GM18517 (cell line): ENCODE measurements around the gene PDLIM3.
A peak's percentile ranks its signal among the peaks of the same experiment; 100 is the strongest.
"Not testable (repeated sequence)": the region's sequence is repeated elsewhere in the genome, so short reads cannot be mapped to it uniquely, and the experiment has no call there.

Experiments used
- ATAC-seq: cut with Tn5 transposase; IDR thresholded peaks from one replicate; pipeline ENCODE4 v1.9.1; 2021; ENCODE audit warnings: mild to moderate bottlenecking, moderate library complexity; ENCODE audit not compliant: unreplicated experiment

PDLIM3 gene

DNA sequence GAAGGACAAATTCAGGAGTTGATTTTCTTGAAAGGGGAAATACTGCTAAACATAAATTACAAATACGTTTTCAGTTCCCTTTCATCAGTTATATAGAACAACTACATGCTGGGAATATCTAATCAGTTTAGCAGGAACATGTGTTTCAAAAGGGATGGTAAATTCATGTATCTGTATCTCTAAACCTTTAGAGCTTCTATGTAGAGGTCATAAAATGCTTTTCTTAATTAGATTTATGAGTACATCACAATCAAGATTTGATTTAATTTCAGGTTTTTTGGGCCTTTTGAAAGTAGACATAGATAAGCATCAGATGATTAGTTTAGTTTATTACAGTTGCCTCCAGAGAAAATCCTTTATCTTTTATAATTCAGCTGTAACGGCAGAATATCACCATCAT lies 12.9 kb downstream of the PDLIM3 start:
- no peak for ATAC-seq

DNA sequence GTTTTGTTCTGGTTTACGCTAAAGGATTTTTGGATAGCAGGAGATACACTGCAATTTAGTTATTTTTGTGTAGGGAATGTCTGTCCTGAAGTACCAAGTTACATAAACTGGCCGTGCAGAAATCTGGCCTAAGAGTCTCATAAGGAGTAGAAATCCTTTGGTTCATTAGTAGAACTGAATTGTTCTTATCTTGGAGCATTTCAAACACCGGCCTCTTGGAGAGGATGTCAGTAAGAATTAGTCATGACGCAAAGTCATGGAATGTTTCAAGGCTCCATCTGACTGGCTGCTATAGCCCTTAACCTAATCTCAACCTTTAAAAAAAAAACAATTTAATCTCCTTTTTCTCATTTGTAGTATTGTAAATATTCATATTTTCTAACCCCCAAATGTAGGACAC lies 15.2 kb downstream of the PDLIM3 start:
- ATAC-seq, result no peak

DNA sequence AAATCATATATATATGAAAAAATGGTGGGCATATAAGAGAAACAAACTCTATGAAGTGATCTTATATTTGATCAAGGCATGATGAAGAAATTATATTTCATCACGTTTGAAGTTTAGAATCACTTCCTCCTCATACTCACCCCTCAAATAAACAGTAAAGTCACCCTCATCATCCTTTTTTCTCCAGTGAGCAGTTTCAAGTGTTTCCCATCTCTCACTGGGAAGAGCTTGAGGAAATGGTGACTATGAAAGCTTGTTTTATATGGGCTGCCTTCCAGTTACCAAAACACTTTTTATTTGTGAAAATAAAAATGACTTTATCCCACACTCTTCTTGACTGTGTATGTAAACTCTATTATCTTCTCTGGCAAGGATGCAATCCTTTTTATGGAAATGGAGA lies 16.8 kb downstream of the PDLIM3 start:
- ATAC-seq, result no peak

DNA sequence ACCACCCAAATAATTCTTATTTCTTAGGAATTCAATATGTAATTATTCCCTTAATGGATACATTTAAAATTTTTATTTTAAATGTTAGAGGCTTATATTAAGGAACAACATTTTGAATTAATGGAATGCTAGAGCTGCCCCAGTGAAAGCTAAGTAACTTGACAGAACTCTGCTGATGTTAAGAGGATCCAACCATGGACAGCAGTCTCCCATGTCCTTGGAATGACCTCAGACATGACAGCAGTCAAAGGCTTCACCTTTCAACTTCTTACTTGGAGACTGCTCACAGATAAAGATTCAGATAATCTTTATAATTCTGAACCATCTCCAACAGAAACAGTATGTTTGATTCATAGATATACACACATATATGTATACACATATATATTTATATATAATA lies 17.2 kb downstream of the PDLIM3 start:
- no peak for ATAC-seq

DNA sequence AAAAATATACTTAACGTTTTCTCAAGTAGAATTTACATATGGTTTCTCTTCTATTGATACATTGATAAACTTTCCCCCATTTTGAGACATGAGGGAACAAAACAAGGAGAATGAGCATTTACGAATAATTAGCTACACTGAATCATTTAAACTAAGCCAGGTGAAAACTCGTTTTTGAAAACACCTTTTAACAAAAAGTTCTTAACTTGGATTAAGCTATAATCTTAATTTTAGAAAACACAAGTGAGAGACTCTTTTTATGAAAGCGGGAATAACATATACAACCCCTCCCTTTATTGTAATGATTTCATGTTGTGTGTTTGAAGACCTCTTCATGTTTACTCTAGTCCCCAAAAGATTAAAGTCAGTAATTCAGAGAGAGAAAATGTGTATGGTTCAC lies 20.1 kb downstream of the PDLIM3 start:
- no peak for ATAC-seq

DNA sequence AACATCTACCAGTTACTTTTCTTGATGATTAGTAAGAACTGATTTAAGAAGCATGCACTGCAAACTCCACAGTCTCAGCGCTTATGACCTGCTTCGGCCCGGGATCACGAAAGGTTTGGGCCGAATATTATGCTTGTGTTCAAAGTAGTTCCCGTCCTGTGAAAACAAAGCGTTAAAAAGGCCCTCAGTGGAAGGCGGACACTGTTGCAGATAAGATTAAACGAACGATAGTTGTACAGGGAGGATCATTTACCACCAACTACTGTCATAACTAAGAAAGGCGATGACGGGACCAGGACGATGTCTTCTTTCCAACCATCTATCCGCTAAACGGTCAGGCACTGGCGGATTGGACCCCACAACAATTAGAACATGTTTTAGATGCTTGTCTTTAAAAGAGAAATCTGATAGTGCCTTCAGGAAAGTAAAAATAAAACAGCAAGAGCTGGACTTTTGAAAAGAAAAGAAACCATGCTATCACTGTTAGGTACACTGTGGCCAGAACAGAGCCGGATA lies 21.1 kb downstream of the PDLIM3 start:
- ATAC-seq, result no peak

DNA sequence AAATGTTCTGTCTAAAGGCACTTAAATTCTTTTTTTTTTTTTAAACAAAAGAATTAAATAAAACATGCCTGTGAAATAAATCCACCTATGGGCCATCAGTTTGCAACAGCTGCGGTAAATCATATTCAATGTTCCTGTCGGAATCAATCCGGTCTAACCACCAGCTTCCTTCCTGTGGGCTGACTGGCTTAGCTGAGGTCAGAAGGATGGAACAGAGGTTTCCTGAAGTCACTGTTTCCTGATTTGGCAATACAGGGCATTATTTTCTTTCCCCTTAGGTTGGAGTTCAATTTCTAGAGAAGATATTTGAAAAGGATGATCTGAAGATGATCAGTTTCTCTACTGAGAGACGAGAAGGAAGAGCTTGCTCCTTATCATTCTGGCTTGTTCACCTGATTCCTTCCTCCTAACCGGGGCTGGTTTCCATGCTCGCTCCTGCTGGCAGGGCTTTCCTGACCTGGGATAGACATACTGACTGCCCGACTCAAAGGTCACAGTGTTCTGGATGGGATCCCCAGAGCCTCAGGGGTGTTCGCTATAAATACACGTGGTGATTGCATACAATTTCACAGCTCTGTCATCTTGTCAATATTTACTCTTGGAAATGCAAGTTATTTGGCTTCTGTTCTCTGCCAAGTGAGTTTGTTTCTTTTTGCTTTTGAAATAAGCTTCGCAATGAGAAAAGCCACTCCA lies 21.7 kb downstream of the PDLIM3 start:
- ATAC-seq, result no peak

DNA sequence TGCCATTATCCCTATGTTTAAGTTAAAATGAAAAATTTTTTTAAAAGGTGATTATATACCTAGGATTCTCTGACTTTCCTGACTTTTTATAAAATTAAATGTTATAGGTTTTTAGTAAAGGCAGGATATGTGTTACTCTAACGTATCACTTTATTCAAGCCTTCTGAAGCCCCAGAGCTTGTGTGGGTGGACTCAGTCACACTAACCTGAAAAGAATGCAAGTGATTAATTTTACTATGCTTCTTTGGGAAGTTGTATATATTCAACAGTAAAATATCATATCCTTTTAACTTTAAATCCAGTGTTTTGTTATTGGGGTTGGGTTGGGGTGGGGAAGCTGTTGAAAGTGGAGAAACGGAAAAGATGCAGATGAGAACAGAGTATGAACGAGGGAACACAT lies 22.8 kb downstream of the PDLIM3 start:
- ATAC-seq, result no peak

DNA sequence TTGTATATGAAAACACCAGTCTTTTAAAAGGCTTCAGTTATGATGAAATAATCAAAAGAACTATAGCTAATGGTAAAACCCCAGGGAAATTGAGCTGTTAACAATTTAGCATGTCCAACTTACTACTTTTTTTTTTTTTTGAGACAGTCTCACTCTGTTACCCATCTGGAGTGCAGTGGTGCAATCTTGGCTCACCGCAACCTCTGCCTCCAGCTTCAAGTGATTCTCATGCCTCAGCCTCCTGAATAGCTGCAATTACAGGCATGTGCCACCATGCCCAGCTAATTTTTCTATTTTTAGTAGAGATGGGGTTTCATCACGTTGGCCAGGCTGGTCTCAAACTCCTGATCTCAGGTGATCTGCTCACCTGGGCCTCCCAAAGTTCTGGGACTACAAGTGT lies 24.1 kb downstream of the PDLIM3 start:
- ATAC-seq, result not testable (repeated sequence)

DNA sequence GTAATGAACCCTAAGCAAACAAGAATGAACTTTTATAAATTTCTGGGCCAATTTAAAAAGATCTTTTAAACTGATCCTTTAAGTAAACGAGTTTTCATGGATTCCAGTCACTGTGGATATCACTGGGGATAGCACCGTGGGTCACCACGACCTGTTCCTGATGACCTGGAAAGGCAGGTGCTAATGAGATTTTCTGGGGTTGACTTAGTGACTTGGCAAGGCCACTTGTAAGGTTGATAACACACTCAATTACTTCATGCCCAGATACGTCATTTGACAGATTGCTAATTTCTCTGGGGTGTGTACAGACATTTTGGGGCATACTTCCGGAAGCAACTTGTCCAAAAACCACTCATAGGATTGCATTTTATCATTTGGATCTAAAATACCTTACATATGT lies 24.5 kb downstream of the PDLIM3 start:
- no peak for ATAC-seq

DNA sequence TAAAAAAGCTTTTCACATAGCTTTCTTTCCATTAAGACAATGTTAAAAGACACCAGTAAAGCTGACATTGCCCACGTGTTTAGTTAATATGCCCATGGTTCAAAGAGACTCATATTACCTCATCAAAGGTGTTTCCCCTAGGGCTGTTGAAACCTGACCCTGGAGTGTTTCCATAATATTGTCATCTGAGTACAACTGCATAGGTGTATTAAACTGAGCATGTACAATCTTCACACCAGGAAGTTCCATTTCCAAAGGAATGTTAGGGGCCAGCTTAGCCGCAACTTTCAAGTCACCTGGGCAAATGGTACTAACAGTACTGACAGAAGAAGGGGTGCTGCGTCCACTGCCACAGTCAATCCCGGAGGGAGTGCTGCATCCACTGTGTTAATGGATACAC lies 27.1 kb downstream of the PDLIM3 start:
- ATAC-seq, result no peak

DNA sequence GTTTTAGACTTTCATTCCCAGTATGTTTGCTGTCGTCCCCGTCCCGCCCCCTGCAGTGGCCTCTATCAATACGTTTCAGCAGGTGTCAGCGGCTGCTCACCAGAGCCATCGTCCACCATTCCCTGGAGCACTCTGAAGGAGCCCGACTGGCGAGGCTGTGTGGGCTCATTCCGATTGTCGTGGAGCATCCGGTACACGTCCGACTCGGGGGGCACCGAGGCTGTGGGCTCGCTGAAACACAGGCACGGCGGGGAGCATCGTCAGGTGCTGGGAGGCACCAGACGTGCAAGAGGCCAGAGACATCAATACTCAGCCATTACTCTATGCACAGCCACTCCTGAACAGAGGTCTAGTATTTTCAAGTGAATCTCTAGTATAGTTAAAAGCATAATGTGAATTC lies 28.9 kb downstream of the PDLIM3 start:
- ATAC-seq, result no peak

DNA sequence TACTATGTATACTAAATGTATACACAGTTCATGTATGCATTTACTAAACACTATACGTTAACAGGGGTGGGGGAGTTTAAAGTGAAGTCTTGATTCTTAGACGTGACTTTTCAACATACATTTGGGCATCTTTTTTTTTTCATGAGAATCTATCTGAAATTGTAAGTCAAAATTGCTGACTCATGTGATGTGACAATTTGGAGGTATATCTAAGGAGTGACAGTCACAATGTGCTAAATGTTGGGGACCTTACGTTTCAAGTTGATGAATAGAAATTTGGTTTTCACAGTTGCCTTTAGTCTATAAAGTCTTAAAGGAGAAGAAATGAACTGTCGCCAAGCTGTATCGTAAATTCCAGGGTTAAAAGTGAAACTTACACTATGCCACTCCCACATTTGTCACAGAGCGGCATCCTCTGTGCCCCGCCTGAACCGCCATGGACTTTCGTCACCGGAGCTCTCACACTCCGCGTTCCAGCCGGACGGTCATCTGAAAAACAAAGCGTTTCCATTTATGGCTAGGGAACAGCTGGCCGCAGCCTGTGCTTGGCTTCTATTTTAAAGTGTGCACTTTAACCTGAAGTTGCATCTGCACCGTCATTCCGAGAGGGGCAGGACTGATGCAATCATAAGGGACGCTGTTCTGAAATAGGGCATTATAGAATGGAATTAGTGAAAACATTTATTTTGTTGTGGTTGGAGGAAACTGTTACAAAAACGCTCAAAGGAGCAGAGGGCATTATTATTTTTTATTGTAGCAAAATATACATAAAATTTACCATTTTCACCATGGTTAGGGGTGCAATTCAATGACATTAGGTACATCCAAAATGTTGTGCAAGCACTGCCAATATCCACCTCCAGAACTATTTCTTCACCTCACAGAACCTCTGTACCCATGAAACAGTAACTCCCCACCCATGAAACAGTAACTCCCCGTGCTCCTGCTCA lies 30.9 kb downstream of the PDLIM3 start:
- ATAC-seq, result no peak

DNA sequence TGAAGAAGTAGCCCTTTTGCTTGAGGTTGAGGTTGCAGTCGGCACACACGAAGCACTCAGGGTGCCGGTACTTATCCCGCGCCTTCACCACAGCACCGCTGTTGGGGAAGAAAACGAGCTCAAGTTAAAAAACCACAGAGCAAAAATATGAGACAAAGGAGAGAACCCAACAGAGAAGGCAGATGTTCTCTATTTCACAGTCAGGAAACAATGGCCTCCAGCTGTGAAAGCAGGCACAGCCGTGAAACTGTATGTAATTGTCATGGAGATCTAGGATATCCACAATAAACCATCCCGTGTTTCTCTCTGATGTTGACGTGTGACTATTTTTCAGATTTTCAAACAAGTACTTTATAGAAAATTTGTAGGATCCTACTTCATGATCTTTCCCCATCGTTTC lies 32.9 kb downstream of the PDLIM3 start:
- no peak for ATAC-seq

DNA sequence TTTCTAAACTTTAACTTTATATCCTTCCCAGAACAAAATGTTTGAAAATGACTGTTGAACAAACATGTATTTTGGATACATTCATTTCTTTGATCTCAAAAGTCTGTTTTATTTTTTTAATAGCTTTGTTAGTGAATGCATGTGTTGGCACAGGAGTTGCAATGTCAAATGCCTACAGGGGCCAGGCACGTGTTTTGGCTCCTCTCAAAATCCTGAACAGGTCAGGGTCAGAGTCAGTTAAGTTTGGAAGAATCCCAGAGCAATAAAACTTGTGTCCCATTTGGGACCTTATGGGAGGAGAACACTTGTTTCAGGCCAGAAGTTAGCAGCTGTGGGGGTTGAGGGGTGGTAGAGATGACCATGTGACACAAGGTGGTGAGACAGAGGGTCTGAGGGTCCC lies 34.7 kb downstream of the PDLIM3 start:
- ATAC-seq, result no peak

DNA sequence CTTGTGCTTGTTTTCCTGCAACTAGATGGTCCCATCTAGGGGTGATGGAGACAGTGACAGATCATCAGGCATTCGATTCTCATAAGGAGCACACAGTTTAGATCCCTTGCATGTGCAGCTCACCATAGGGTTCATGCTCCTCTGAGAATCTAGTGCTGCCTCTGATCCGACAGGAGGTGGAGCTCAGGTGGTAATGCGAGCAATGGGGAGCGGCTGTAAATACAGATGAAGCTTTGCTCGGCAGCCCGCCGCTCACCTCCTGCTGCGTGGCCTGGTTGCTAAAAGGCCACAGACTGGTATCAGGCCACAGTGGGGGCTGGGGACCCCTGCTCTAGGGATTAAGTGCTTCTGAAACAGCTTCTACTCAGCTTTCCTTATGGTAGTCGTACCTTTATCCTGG lies 35.3 kb downstream of the PDLIM3 start:
- ATAC-seq, result no peak

DNA sequence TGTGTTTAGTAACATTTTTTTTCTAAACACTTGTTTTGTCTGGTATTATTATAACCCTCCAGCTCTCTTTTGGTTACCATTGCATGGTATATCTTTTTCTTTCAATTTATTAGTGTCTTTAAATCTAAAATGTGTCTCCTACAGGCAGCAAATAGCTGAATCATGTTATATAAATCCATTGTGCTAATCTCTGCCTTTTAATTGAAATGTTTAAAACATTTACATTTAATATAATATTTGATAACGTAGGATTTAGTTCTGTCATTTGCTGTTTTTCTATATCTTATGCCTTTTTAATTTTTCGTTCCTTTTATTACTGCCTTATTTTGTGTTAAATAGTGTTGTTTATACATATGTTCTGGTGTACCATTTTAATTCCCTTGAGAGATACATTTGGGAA lies 46.7 kb downstream of the PDLIM3 start:
- no peak for ATAC-seq

DNA sequence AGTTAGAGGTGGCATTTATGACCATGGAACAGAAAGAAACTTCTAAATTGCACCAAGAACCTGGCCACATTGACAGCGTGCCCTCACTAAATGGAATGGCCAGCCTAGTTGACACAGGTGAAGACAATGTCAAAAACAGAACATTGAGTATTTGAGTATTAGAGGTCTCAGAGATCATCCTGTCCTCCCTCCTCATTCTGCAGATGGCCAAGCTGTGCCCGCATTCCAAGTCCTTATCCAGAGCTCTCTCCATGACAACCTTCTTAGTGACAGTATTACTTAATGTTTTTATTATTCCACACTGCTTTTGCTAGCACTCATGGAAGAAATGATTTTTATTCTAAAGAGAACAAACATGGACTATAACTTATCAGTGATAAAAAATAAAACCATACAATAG lies 53.9 kb downstream of the PDLIM3 start:
- ATAC-seq, result no peak

DNA sequence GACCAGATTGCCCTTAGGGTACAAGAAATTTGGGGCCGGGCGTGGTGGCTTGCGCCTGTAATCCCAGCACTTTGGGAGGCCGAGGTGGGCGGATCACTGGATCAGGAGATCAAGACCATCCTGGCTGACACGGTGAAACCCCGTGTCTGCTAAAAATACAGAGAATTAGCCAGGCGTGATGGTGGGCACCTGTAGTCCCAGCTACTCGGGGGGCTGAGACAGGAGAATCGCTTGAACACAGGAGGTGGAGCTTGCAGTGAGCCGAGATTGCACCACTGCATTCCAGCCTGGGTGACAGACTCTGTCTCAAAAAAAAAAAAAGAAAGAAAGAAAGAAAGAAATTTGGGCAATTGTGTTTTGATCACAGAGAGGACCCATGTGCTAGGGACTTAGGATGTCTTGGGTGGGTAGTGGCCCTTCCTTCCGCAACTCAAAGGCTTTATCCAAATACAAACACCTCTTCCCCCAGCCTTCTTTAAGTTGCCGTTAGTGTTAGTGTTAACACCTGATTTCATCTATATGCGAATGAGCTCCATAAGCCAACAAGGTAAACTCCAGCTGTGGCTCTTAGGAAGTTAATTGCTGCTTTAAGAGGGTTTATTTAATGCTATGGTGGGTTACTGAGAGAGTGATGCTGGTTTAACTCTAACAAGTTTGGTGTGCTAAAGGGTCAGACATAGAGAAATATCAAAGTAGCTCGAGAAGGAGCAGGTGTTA lies 55.1 kb downstream of the PDLIM3 start:
- ATAC-seq, result peak; percentile 3

DNA sequence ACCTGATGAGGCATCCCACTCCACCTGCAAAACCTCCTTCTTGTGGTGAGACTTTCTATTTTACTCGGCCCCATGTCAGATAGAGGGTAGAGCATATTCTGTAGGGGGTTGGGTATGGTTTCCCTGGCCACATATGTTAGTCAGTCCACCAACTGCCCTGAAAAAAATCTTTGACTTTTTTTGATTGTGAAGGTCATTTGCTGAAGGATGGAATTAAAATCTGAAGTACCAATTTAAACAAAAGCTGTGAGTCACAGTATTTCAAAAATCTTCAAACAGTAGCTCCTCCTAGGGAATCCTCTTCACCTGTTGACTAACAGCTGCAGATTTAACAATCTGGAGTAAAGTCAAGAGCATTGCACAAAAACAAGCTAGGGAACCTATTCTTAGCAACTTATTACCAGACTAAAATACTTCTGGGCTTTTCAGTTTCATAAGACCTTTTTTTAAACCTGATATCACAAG lies 55.8 kb downstream of the PDLIM3 start:
- peak; percentile 91 for ATAC-seq

DNA sequence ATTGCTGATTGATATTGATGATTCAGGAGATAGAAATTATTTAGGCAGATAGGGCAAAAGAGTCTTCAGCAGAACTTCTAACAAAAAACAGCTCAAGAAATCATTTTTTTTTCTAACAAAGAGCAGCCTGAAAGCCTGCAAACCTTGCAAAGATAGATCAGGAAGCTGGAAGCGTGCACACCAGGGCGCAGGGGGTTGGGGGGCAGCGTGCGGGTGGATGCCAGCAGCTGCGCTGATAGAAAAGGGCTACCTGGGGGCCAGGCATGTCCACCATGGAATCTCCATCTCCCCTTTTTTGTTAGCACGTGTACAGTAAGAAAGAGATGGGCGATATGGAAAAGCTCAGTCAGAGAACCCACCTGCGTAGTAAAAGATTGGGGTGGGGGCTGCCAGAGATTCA lies 62.1 kb downstream of the PDLIM3 start:
- no peak for ATAC-seq
